Activated CD4-positive, alpha-beta T cell treated with anti-CD3 and anti-CD28 coated beads, Interleukin-2, amount 10 ng/mL, durations not matched to agents 24 days and 14 days (primary cell): ENCODE measurements around the gene SPATA20. TPM values are rescaled to one million over a fixed set of nuclear protein-coding genes. Genes with fewer than 3 reads are reported as not detected.
A peak's percentile ranks its signal among the peaks of the same experiment; 100 is the strongest.

Experiments used
- DNase-seq: peaks from one replicate; pipeline ENCODE4 v3.0.0; 2022
- H3K27ac Mint-ChIP-seq: one replicate; pipeline ENCODE4 v1.8.0; 2022; ENCODE audit warnings: mild to moderate bottlenecking, mixed read lengths
- H3K27me3 Mint-ChIP-seq: one replicate; pipeline ENCODE4 v1.8.0; 2022; ENCODE audit warnings: mixed read lengths
- H3K36me3 Mint-ChIP-seq: one replicate; pipeline ENCODE4 v1.8.0; 2022; ENCODE audit warnings: low read depth, mild to moderate bottlenecking, mixed read lengths
- H3K4me1 Mint-ChIP-seq: one replicate; pipeline ENCODE4 v1.8.0; 2021; ENCODE audit warnings: mixed read lengths
- H3K4me3 Mint-ChIP-seq: one replicate; pipeline ENCODE4 v1.8.0; 2022; ENCODE audit warnings: mild to moderate bottlenecking, moderate library complexity, mixed read lengths
- H3K9me3 Mint-ChIP-seq: one replicate; pipeline ENCODE4 v1.8.0; 2021; ENCODE audit warnings: mixed read lengths
- intact Hi-C: fragments of 100-400 bp; cut with micrococcal nuclease; formaldehyde crosslinking; loops from one replicate; pipeline ENCODE4 v1.15.1; 2023
- total RNA-seq: library from RNA; stranded (reverse); gene quantifications from 2 replicates; pipeline ENCODE4 v1.2.3, GENCODE V29; 2022

The SPATA20 gene
- total RNA-seq = 21.6 and 22.4 TPM in 2 replicates

GRCh38 chr17:50547035-50547735, at the start of gene SPATA20:
TSS of gene SPATA20 (plus strand) at chr17:50547174. CDS start at chr17:50547209, 35 bp downstream.
- peak within 1 kb of the TSS; percentile 83 for H3K4me3 Mint-ChIP-seq
- intact Hi-C loops = loop anchor here (1.0 to 10.0 kb wide), 7 partner anchors 14 to 408 kb away; partner anchors contain the start of genes CACNA1G and RSAD1
- H3K36me3 Mint-ChIP-seq = no peaks in the 10 kb centered on the region
- peak within 1 kb of the TSS; percentile 80 for H3K27ac Mint-ChIP-seq
- peaks cover 16% of the 10 kb centered on the region for H3K4me1 Mint-ChIP-seq
- H3K27me3 Mint-ChIP-seq = peaks cover 19% of the 10 kb centered on the region
- H3K9me3 Mint-ChIP-seq = no peaks in the 10 kb centered on the region
- DNase-seq = peak; percentile 96

DNA sequence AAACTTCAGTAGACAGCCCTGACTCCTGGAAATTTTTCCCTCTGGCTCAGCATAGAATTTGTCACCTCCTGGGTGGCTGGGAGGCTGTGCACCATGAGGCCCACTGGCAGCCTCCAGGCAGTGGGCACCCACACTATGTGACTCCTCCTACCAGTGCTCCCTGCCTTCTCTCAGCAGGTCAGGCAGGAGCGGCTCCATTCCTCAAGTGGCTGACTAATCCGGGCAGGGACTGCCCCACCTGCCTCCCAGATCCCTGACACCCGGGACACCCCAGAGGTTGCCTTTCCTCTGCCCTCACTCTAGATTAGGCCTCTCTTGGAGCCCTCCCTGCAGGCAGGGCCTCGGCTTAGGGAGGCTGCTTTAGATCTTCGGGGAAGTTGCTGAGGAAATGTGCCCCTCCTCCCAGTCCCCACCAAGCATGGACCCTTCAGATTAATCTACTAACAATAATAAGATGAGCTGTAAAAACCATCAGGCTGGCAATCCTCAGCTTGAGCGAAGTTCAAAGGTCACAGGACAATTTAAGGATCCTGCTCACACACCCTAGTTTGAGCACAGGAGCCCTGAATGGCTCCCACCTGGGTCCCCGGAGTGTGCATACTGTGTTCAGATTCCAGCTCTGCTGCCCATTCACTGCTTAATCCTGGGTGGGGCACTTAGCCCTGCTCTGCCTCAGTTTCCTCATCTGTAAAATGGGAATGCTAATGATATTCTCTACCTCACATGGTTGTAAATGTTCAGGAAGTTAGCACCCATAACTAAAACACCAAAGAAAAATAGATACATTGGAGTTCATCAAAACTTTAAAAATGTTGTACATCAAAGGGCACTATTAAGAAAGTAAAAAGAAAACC, 48.7 kb upstream of the SPATA20 start:
- H3K9me3 Mint-ChIP-seq = no peaks in the 10 kb centered on the region
- no peak overlapping the region for H3K4me3 Mint-ChIP-seq
- intact Hi-C loops = no loop called here
- H3K36me3 Mint-ChIP-seq = no peaks in the 10 kb centered on the region
- peaks cover 15% of the 10 kb centered on the region for H3K27me3 Mint-ChIP-seq
- no peak for DNase-seq
- H3K27ac Mint-ChIP-seq = no peak overlapping the region
- H3K4me1 Mint-ChIP-seq = no peaks in the 10 kb centered on the region

GRCh38 chr17:50499270-50499669, 47.7 kb upstream of the SPATA20 start:
- intact Hi-C loops = no loop called here
- peaks cover 6% of the 10 kb centered on the region for H3K4me1 Mint-ChIP-seq
- no peak overlapping the region for H3K27ac Mint-ChIP-seq
- no peak for DNase-seq
- no peak overlapping the region for H3K4me3 Mint-ChIP-seq
- no peaks in the 10 kb centered on the region for H3K36me3 Mint-ChIP-seq
- H3K27me3 Mint-ChIP-seq = peaks cover 12% of the 10 kb centered on the region
- H3K9me3 Mint-ChIP-seq = no peaks in the 10 kb centered on the region

GRCh38 chr17:50499721-50500120, 47.3 kb upstream of the SPATA20 start:
- DNase-seq = no peak
- H3K27me3 Mint-ChIP-seq = peaks cover 12% of the 10 kb centered on the region
- H3K27ac Mint-ChIP-seq = no peak overlapping the region
- H3K4me3 Mint-ChIP-seq = no peak overlapping the region
- intact Hi-C loops = no loop called here
- H3K4me1 Mint-ChIP-seq = peaks cover 10% of the 10 kb centered on the region
- no peaks in the 10 kb centered on the region for H3K9me3 Mint-ChIP-seq
- H3K36me3 Mint-ChIP-seq = no peaks in the 10 kb centered on the region

DNA sequence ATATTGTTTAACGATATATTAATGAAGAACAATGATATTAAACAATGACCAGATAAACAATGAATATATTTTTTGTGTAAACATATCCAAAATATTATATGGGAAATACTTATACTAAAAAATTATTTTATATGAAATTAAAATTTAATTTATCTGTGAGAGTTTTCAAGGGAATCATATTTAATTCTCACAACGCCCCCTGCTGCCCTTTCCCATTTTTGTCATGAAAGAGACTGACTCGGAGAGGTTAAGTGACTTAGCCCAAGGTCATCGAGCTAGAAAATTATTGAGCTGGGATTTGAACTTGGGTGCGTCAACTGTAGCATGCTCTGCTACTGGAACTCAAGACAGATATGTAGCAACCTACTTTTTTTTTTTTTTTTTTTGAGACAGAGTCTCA, 45.9 kb upstream of the SPATA20 start:
- Mint-ChIP-seq H3K27me3 (peaks cover 6% of the 10 kb centered on the region), H3K4me3 (no peak overlapping the region), H3K36me3 (no peaks in the 10 kb centered on the region), H3K4me1 (peaks cover 21% of the 10 kb centered on the region), H3K27ac (no peak overlapping the region), H3K9me3 (no peaks in the 10 kb centered on the region)
- intact Hi-C loops = no loop called here
- DNase-seq = peak; percentile 75

DNA sequence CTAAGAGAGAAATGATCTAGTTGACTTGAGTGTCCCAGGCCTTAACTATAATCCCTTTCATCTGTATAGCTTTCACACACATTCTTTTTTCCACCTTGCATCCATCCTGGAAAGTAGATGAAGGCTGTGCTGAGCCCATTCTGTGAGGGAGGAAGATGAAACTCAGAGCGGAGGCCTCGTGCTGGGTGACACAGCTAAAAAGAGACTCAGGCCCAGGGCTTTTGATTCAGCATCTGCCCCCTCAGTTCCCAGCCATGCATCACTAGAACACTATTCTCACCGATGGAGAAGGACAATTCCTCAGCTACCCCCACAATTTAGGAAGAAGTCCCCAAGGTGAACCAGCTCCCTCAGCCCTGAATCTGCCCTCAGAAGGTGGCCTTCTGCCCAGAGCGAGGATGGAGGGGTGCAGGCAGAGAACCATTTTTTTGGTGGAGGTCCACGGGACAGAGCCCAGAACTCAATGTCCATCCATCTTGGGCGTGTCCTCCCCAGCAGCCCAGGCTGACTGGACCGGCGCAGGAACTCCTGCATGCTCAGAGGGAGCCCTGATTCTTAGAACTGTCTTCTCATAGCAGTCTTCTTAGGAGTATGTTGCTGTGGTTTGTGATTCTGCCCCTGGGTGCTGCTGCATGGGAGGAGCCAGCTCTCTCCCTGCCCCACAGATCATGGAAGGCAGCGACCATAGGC, 44.5 kb upstream of the SPATA20 start:
- Mint-ChIP-seq H3K4me3 (no peak overlapping the region), H3K36me3 (no peaks in the 10 kb centered on the region), H3K27ac (no peak overlapping the region), H3K4me1 (peaks cover 21% of the 10 kb centered on the region), H3K27me3 (peaks cover 6% of the 10 kb centered on the region), H3K9me3 (no peaks in the 10 kb centered on the region)
- no peak for DNase-seq
- intact Hi-C loops = no loop called here

- Mint-ChIP-seq H3K4me1 (peaks cover 40% of the 10 kb centered on the region), H3K36me3 (no peaks in the 10 kb centered on the region)
- intact Hi-C loops = no loop called here
These were observed 41.3 kb upstream of the SPATA20 start for GRCh38 chr17:50505591-50506130.

DNA sequence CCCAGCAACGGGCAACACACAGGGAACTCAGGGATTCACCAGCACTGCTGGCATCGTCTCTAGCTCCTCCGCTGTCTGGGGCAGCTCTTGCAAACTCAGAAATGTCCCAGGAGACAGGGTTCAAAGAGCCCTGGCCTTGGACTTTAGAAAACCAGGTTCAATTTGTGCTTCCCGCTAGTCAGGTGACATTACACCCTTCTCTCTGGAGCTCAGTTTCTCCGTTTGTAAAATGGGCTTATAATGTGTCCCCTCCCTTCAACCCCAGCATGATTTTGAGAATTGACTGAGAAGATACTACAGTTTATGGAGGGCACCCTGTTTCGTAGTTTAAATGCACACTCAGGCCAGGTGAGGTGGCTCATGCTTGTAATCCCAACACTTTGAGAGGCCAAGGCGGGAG, 40.7 kb upstream of the SPATA20 start:
- Mint-ChIP-seq H3K4me3 (no peak overlapping the region), H3K9me3 (no peaks in the 10 kb centered on the region), H3K27ac (peak overlapping the region; percentile 20), H3K4me1 (peaks cover 46% of the 10 kb centered on the region), H3K27me3 (peaks cover 2% of the 10 kb centered on the region), H3K36me3 (no peaks in the 10 kb centered on the region)
- no peak for DNase-seq
- intact Hi-C loops = no loop called here

More at GRCh38 chr17:50505591-50506130, 41.3 kb upstream of the SPATA20 start:
- H3K4me3 Mint-ChIP-seq = no peak overlapping the region
- H3K27me3 Mint-ChIP-seq = peaks cover 2% of the 10 kb centered on the region
- H3K27ac Mint-ChIP-seq = peak overlapping the region; percentile 25
- no peak for DNase-seq
- no peaks in the 10 kb centered on the region for H3K9me3 Mint-ChIP-seq

GRCh38 chr17:50507871-50508572, 39.0 kb upstream of the SPATA20 start, which contains the start of gene MYCBPAP:
TSS of gene MYCBPAP (plus strand) at chr17:50508439. CDS start at chr17:50508675, 236 bp downstream.
- Mint-ChIP-seq H3K4me3 (peak within 1 kb of the TSS; percentile 94), H3K27ac (peak within 1 kb of the TSS; percentile 91), H3K27me3 (no peaks in the 10 kb centered on the region), H3K36me3 (no peaks in the 10 kb centered on the region), H3K4me1 (peaks cover 55% of the 10 kb centered on the region), H3K9me3 (no peaks in the 10 kb centered on the region)
- DNase-seq = peak; percentile 95
- intact Hi-C loops = loop anchor here (2.0 kb wide), 1 partner anchor 29 kb away; the partner anchor contains the start of gene RSAD1

DNA sequence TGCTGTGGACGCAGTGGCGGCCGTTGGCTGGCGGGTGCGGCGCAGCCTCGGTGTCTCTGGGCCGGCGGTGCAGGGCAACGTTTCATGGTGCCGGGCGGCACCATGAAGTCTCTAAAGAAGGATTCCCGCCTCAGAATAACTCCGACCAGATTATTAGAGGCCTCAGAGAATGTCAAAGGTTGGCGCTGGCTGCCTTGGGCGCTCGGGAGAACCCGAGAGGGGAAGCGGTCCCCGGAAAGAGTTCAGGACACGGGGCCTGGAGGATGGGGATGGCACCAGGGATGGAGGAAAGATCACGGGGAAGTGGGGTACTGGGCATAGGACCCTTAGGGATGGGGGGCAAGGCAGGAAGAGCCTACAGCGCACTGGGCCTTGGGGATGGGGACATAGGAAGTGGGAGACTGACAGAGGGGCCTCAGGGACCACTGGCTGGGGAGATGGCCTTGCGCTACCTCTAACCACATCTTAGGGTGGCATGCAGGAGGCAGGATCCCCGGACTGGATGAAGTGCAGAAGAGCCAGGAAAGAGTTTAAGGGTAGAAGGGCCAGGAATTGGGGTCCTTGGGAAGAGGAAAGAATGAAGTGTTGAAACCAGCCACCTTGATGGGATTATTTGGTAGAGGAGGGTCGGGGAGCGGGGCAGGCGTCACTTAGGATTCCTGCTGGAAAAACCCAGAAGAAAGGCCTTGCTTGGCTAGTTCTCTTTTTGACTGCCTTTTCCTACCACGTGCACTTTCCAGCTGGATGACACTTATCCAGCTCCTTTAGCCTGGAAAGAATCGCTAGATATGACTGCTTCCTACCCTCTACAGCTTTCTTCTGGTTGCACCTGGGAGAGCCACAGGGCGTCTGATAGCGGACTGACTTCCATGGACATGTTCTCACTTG, 38.2 kb upstream of the SPATA20 start:
- intact Hi-C loops = loop anchor here (2.0 kb wide), 1 partner anchor 30 kb away; the partner anchor contains the start of gene RSAD1
- Mint-ChIP-seq H3K4me1 (peaks cover 52% of the 10 kb centered on the region), H3K9me3 (no peaks in the 10 kb centered on the region), H3K27me3 (no peaks in the 10 kb centered on the region), H3K36me3 (no peaks in the 10 kb centered on the region), H3K27ac (peak overlapping the region; percentile 91), H3K4me3 (peak overlapping the region; percentile 94)
- no peak for DNase-seq

GRCh38 chr17:50511058-50511457, 35.9 kb upstream of the SPATA20 start:
- DNase-seq = peak; percentile 91
- no peaks in the 10 kb centered on the region for H3K36me3 Mint-ChIP-seq
- no peaks in the 10 kb centered on the region for H3K9me3 Mint-ChIP-seq
- intact Hi-C loops = loop anchor here (2.0 kb wide), 1 partner anchor 32 kb away; no protein-coding TSS in a partner anchor
- H3K27ac Mint-ChIP-seq = peak overlapping the region; percentile 87
- no peaks in the 10 kb centered on the region for H3K27me3 Mint-ChIP-seq
- peaks cover 34% of the 10 kb centered on the region for H3K4me1 Mint-ChIP-seq
- peak overlapping the region; percentile 46 for H3K4me3 Mint-ChIP-seq

GRCh38 chr17:50513495-50513894, 33.5 kb upstream of the SPATA20 start:
- Mint-ChIP-seq H3K27ac (no peak overlapping the region), H3K4me3 (no peak overlapping the region), H3K36me3 (no peaks in the 10 kb centered on the region), H3K9me3 (no peaks in the 10 kb centered on the region), H3K27me3 (no peaks in the 10 kb centered on the region), H3K4me1 (peaks cover 35% of the 10 kb centered on the region)
- intact Hi-C loops = no loop called here
- DNase-seq = no peak
